Endothelial cell of umbilical vein (primary cell): ENCODE data around the gene SIPA1L3.

ENCODE experiments used
- CTCF ChIP-seq, 2 donors: IDR thresholded peaks; 1 replicate in 1 of 2; 2 replicates in 1 of 2; pipeline ENCODE4 v1.5.1; 2011; ENCODE audit warnings: low read length in 2 of 2, mild to moderate bottlenecking in 2 of 2, moderate library complexity in 2 of 2, control low read depth in 1 of 2, inconsistent platforms in 1 of 2, low read depth in 1 of 2; ENCODE audit not compliant: insufficient read depth in 1 of 2; ENCODE audit errors: extremely low read depth in 1 of 2
- EZH2 ChIP-seq: IDR thresholded peaks from 2 replicates; pipeline ENCODE4 v1.6.1; 2012; ENCODE audit warnings: borderline replicate concordance, low read depth, mild to moderate bottlenecking, moderate library complexity, low read length, inconsistent platforms; ENCODE audit not compliant: severe bottlenecking
- POLR2A ChIP-seq: IDR thresholded peaks from 2 replicates; pipeline ENCODE4 v1.6.1; 2012; ENCODE audit warnings: low read depth, mild to moderate bottlenecking, control low read depth, low read length
- POLR2AphosphoS5 ChIP-seq: IDR thresholded peaks from 2 replicates; pipeline ENCODE4 v1.6.1; 2012; ENCODE audit warnings: low read depth, mild to moderate bottlenecking, control low read depth, low read length, moderate library complexity; ENCODE audit not compliant: insufficient read depth

GRCh38 chr19:37961198-37961597 is 54.2 kb downstream of the SIPA1L3 start:
- TF ChIP-seq EZH2 (no peak), CTCF (IDR thresholded peaks at IDR 0.05; ENCODE audit: extremely low read depth in 1 of 2, insufficient read depth in 1 of 2, low read depth in 1 of 2, low read length in 2 of 2) (no peak), POLR2AphosphoS5 (no peak), POLR2A (no peak)
